ENCODE measurements around the gene PID1. TPM values are rescaled to one million over a fixed set of nuclear protein-coding genes. Genes with fewer than 3 reads are reported as not detected.

Gene PID1
- total RNA-seq, 1 donor from 2014 or later, result 0.95 TPM

GRCh38 chr2:229064749-229065148, 206.3 kb downstream of the PID1 start:
- H3K9me3 Mint-ChIP-seq (ENCODE audit: low read depth), result peaks cover 39% of the 10 kb centered on the region
- no peaks in the 10 kb centered on the region for H3K4me1 Mint-ChIP-seq (ENCODE audit: low read depth)

GRCh38 chr2:229060147-229060546, 210.9 kb downstream of the PID1 start:
- Mint-ChIP-seq H3K27ac (ENCODE audit: unreplicated experiment) (no peak overlapping the region), H3K4me1 (ENCODE audit: low read depth) (no peaks in the 10 kb centered on the region), H3K9me3 (ENCODE audit: low read depth) (peaks cover 23% of the 10 kb centered on the region), H3K27me3 (ENCODE audit: low read depth) (no peaks in the 10 kb centered on the region), H3K36me3 (ENCODE audit: low read depth) (no peaks in the 10 kb centered on the region), H3K4me3 (ENCODE audit: unreplicated experiment) (no peak overlapping the region)
- no peak for DNase-seq (ENCODE audit: low spot score)
- no peak for TF ChIP-seq CTCF (IDR thresholded peaks at IDR 0.05)

More at GRCh38 chr2:229064749-229065148, 206.3 kb downstream of the PID1 start:
- Mint-ChIP-seq H3K36me3 (ENCODE audit: low read depth) (no peaks in the 10 kb centered on the region), H3K4me3 (ENCODE audit: unreplicated experiment) (no peak overlapping the region), H3K27ac (ENCODE audit: unreplicated experiment) (no peak overlapping the region), H3K27me3 (ENCODE audit: low read depth) (no peaks in the 10 kb centered on the region)
- DNase-seq (ENCODE audit: low spot score), result no peak
- TF ChIP-seq CTCF (IDR thresholded peaks at IDR 0.05), result no peak

GRCh38 chr2:229059331-229060033, 211.6 kb downstream of the PID1 start:
- Mint-ChIP-seq H3K4me1 (ENCODE audit: low read depth) (no peaks in the 10 kb centered on the region), H3K27me3 (ENCODE audit: low read depth) (no peaks in the 10 kb centered on the region), H3K36me3 (ENCODE audit: low read depth) (no peaks in the 10 kb centered on the region), H3K4me3 (ENCODE audit: unreplicated experiment) (no peak overlapping the region), H3K27ac (ENCODE audit: unreplicated experiment) (no peak overlapping the region), H3K9me3 (ENCODE audit: low read depth) (peaks cover 23% of the 10 kb centered on the region)
- no peak for TF ChIP-seq CTCF (IDR thresholded peaks at IDR 0.05)
- no peak for DNase-seq (ENCODE audit: low spot score)

GRCh38 chr2:229057976-229058553, 213.0 kb downstream of the PID1 start:
- Mint-ChIP-seq H3K9me3 (ENCODE audit: low read depth) (peaks cover 24% of the 10 kb centered on the region), H3K4me1 (ENCODE audit: low read depth) (no peaks in the 10 kb centered on the region), H3K27ac (ENCODE audit: unreplicated experiment) (no peak overlapping the region), H3K4me3 (ENCODE audit: unreplicated experiment) (no peak overlapping the region), H3K27me3 (ENCODE audit: low read depth) (no peaks in the 10 kb centered on the region), H3K36me3 (ENCODE audit: low read depth) (no peaks in the 10 kb centered on the region)
- TF ChIP-seq CTCF (IDR thresholded peaks at IDR 0.05), result no peak
- no peak for DNase-seq (ENCODE audit: low spot score)

- H3K4me3 Mint-ChIP-seq (ENCODE audit: unreplicated experiment), result no peak overlapping the region
- no peaks in the 10 kb centered on the region for H3K36me3 Mint-ChIP-seq (ENCODE audit: low read depth)
- H3K9me3 Mint-ChIP-seq (ENCODE audit: low read depth), result peaks cover 3% of the 10 kb centered on the region
- no peak overlapping the region for H3K27ac Mint-ChIP-seq (ENCODE audit: unreplicated experiment)
- no peak for TF ChIP-seq CTCF (IDR thresholded peaks at IDR 0.05)
- H3K27me3 Mint-ChIP-seq (ENCODE audit: low read depth), result no peaks in the 10 kb centered on the region
- no peak for DNase-seq (ENCODE audit: low spot score)
- no peaks in the 10 kb centered on the region for H3K4me1 Mint-ChIP-seq (ENCODE audit: low read depth)
Observed at GRCh38 chr2:229054311-229054710, 216.8 kb downstream of the PID1 start.
